Measurements from ENCODE around the gene CREBBP.

Gene CREBBP

GRCh38 chr16:3879258-3879886 lies 1.1 kb downstream of the CREBBP start:
- no peak for DNase-seq

GRCh38 chr16:3878610-3879009 lies 1.9 kb downstream of the CREBBP start:
- DNase-seq: no peak

GRCh38 chr16:3876695-3877094 lies 3.8 kb downstream of the CREBBP start:
- DNase-seq: no peak

GRCh38 chr16:3876160-3876559 lies 4.4 kb downstream of the CREBBP start:
- DNase-seq: no peak

- no peak for DNase-seq
These were observed 5.5 kb downstream of the CREBBP start for GRCh38 chr16:3874794-3875692.

GRCh38 chr16:3874242-3874641 lies 6.3 kb downstream of the CREBBP start:
- DNase-seq: no peak

- DNase-seq: no peak
These were observed 6.9 kb downstream of the CREBBP start for GRCh38 chr16:3873482-3874173.

- no peak for DNase-seq
These were observed 8.2 kb downstream of the CREBBP start for GRCh38 chr16:3872216-3872895.

GRCh38 chr16:3868967-3869366 lies 11.5 kb downstream of the CREBBP start:
- no peak for DNase-seq

- no peak for DNase-seq
These were observed 12.0 kb downstream of the CREBBP start for GRCh38 chr16:3868556-3868955.

- no peak for DNase-seq
These were observed 13.6 kb downstream of the CREBBP start for GRCh38 chr16:3866703-3867431.

GRCh38 chr16:3865241-3865640 lies 15.3 kb downstream of the CREBBP start:
- no peak for DNase-seq

- DNase-seq: no peak
These were observed 16.0 kb downstream of the CREBBP start for GRCh38 chr16:3864562-3864961.

- DNase-seq: no peak
These were observed 16.9 kb downstream of the CREBBP start for GRCh38 chr16:3863587-3863986.

GRCh38 chr16:3861808-3862451 lies 18.6 kb downstream of the CREBBP start:
- no peak for DNase-seq

- no peak for DNase-seq
These were observed 20.6 kb downstream of the CREBBP start for GRCh38 chr16:3859889-3860288.

- no peak for DNase-seq
These were observed 21.7 kb downstream of the CREBBP start for GRCh38 chr16:3858801-3859200.

GRCh38 chr16:3857189-3858043 lies 23.1 kb downstream of the CREBBP start:
- DNase-seq: no peak

GRCh38 chr16:3856367-3857141 lies 24.0 kb downstream of the CREBBP start:
- DNase-seq: no peak
